NCI-H1694 treated with DMSO at 0.1 percent for 48 hours (cell line): ENCODE data around the gene ELMOD1.

ENCODE experiments used
- DNase-seq: peaks from one replicate; lab custom pipeline; 2025; lab: John Stamatoyannopoulos, UW

ELMOD1 gene

GRCh38 chr11:107646783-107647182, 55.8 kb downstream of the ELMOD1 start:
- no peak for DNase-seq

- no peak for DNase-seq
Measured at GRCh38 chr11:107648242-107648641, 57.3 kb downstream of the ELMOD1 start.

GRCh38 chr11:107651672-107652071, 60.7 kb downstream of the ELMOD1 start:
- no peak for DNase-seq

DNA sequence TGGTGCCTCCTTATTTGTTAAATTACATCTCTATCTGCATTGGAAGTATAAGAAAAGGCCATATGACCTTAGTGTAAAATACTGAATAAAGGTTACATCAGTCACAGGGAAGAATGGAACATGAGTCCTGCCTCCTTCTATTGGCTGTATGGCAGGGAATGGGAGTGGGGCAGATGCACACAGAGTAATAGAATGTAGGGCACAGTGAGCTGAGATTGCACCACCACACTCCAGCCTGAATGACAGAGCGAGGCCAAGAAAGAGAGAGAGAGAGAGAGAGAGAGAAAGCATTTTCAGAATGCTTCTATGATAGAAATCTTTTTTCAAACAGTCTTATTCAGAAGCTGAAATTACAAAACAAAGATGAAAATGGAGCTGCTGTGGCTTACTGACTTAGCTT, 62.1 kb downstream of the ELMOD1 start:
- DNase-seq: no peak

- no peak for DNase-seq
Measured at GRCh38 chr11:107655602-107656001, 64.7 kb downstream of the ELMOD1 start.

- no peak for DNase-seq
Measured at GRCh38 chr11:107659310-107659709, 68.4 kb downstream of the ELMOD1 start.

GRCh38 chr11:107660066-107660465, 69.1 kb downstream of the ELMOD1 start:
- no peak for DNase-seq

DNA sequence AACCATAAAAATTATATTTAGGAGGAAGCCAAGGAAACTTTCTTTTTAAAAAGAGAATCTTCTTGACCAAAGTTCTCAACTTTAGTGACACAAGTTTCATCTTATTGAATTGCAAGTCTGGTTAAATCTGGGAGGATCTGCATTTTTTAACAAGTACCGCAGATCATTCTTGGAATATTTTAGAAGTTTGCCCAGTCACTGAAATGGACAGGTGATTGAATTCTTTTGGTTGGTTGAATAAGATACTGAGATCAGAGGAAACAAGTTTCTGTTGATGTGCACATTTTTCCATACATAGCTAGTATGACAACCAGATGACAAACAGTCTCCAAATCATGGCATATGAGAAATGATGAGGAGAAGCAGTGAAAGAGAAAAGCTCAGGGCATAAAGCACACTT, 70.7 kb downstream of the ELMOD1 start:
- DNase-seq: no peak

GRCh38 chr11:107665018-107665417, 74.1 kb downstream of the ELMOD1 start:
- no peak for DNase-seq

DNA sequence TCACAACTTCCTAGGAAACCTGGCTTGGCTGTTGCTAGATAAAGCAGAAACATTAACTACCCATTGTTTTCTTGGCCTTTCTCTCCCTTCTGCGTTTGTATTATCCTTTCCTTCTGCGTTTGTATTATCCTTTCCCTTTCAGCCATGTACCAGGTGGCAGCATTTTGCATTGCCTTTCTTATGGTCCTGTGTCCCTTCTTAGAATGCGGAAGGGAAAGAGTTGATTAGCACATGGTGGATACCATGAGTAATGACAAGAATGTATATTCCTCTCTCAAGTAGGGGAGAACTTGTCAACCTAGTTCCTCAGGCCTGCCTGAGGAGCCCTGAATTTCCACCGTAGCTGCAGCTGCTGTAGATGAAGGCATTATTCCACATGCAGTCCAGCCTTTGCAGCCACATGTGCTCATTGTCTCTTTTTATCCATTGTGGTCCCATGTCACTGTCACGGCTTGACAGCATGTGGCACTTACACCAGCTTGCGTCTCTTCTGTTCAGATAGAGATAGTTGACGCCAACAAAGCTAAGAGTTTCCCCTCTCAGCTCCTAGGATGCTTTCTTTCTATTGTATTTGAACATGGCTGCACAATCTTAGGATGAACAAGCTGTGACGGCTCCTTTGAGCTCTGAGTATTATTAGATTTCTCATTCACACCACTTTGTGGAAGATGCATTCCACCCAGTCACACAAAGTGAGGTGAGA, 76.1 kb downstream of the ELMOD1 start:
- no peak for DNase-seq

DNA sequence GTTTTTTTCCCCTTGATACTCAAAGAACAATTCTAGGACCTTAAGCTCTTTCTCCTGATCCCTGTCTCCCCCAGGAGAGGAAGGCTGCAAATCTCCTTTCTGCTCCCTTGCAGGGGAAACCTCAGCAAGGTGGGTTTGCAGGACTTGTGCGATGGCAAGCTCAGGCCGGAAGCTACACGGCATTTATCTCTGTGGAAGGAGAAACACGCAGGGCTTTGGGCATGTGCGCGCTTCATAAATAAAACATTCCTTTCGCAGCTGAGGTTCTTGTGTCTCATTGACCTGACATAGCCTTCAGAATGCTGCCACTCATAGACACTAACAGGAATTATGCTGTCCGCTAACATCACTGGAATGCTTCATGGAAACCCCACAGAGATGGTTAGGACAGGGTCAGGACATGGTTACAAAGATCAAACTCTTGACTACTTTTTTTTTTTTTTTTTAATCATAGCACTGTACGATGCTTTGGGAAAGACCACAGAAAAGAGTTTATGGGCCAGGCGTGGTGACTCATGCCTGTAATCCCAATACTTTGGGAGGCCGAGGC, 78.3 kb downstream of the ELMOD1 start:
- no peak for DNase-seq

DNA sequence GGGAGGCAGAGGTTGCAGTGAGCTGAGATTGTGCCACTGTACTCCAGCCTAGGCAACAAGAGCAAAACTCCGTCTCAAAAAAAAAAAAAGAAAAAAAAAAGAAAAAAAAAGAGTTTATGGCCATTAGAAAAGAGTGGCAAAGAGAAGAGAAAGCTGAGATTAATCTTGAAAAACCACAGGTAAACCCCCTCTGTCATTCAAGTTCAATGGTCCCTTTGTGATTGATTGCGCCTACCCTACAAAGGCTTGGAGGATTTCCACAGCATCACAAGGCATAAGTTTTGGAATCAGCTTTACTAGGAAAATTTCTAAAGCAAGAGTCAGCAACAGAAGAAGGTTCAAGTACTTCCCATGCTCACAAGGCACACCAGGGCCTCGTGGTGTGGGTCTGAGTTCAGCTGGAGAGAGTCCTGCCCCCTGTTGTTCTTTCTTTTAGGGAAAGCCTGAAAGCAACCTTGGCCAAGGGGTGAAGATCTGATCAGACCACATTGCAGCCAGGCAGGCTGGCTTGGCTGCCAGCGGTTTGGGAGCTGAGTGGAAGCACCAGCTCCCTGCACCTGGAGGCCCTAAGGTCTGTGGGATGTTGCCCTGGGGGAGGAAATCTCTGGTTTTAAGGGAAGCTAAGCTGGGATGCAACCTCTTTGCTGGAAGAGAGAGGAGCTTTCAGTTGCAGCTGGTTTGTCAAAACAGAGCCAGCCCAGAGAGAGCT, 79.1 kb downstream of the ELMOD1 start:
- DNase-seq: no peak

GRCh38 chr11:107675902-107676301, 85.0 kb downstream of the ELMOD1 start:
- no peak for DNase-seq

DNA sequence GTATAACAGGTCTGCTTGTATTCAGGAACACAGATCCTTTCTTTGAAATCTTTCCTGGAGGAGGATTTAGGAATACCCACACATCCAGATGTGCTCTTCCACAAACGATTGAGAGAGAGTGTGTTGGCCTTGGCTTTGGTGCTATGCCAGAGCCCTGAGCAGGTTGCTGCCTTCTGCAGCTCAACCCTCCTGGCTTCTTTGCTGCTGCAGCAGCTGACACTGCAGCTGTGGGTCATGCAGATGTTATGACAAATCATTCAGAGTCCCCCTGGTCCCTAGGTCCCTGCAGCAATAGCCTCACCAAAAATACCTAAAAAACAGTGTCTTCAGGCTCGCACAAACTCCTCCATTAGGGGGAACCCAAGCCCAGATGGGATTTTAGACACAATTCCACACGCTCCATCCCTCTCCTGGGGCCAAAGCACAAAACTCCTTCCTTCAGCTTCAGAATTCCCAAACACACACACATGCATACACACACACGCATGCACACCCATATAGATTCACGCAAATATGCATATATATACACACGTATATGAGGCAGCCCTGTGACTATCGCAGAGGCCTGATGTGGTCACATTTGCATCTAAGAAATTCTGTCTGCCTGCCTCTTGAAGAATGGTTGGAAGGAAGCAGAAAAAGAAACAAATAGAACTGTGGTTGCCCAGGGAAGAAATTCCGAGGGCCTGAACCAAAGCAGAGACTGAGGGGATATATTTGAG, 85.5 kb downstream of the ELMOD1 start:
- no peak for DNase-seq

- no peak for DNase-seq
Measured at GRCh38 chr11:107677924-107678631, 87.1 kb downstream of the ELMOD1 start.

- DNase-seq: no peak
Measured at GRCh38 chr11:107678632-107678971, 87.7 kb downstream of the ELMOD1 start.

DNA sequence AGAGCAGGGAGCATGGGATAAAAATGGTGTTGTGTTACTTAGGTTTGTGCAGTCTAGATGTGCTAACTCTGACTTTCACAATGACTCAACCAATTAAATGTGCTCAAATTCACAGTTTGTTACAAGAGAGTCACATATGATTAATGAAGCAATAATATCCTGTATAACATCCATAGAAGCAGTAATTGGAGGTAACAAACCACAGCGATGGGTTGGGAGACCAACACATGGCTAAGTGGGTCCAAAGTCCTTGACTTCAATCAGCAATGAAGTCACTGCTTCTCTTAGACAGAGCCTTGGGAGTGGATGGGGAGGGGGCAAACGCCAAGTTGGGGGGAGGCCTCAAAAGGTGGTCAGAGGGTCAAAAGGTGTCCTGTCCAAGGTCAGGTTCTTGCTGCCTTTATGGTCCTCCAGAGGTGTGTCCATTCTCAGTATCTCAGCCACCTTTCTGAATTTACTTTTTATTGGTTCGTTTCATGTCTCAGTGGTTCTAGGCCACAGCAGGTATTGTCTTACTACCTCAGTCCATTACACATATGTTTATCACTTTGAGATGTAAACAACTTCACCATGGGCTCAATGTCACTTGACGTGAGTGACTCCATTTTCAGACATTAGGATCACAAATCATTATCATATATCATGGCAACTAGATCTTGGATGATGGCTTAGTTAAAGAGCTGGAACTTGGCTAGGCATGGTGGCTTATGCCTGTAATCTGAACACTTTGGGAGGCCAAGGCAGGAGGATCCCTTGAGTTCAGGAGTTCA, 88.5 kb downstream of the ELMOD1 start:
- DNase-seq: no peak

DNA sequence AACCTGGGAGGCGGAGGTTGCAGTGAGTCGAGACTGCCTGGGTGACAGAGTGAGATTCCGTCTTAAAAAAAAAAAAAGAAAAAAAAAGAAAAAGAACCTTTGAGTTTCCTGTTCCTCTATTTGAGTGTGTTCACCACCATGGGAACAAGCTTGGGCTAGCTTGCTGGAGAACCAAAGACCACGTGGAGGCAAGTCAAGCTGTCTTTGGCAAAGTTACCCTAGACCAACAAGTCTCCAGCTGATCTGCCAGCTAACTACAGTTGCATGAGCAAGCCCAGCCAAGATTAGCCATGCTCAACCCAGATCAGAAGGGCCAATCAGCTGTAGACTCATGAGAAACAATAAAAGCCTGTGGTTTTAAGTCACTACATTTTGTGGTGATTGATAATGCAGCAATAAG, 91.2 kb downstream of the ELMOD1 start:
- DNase-seq: no peak

DNA sequence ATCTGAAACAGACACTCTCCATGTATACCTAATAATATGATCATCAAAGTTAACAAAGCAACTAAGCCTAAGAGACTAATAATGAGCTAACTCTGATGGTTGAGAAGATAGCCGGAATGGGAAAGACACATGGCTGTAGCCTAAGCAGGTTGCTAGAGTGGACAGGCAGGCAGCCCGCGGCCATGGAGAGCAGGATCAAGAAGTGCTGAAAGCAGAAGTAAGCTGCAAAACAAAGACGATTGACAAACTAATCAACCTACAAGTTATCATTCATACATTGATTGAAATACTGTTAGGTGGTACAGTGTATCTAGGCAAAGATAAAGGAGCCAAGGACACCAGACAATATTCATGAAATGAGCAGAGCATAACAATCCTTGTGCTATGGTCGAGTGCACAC, 91.6 kb downstream of the ELMOD1 start:
- no peak for DNase-seq

DNA sequence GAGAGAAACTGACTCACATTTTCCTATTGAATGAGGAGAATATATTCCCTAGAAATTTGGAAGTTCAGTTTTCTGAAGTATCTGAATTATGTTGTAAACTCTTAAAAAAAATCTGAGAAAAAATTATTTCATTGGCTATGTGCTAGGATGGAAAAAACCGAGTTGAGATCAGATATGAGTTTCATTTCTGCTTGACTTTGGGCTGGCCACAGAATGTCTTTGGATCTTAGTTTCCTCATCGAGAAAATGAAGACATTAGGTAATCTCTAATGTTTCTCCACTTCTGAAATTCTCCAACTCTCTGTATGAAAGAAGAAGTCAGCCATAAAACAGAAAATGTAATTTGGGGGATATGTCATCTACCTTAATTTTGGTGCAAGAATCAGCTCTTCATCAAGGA, 92.1 kb downstream of the ELMOD1 start:
- no peak for DNase-seq

- no peak for DNase-seq
Measured at GRCh38 chr11:107683807-107684206, 92.9 kb downstream of the ELMOD1 start.
